Measurements from ENCODE around the gene KRI1.

Gene KRI1

GRCh38 chr19:10565567-10566407 is at the start of gene KRI1:
Gene KRI1, minus strand, starts transcription at chr19:10566010. Its CDS starts 11 bp downstream, at chr19:10565999.
- DNase-seq: peak; percentile 96

- DNase-seq: no peak
Measured at GRCh38 chr19:10612499-10613119, 46.8 kb upstream of the KRI1 start.

- no peak for DNase-seq
Measured at GRCh38 chr19:10611907-10612306, 46.1 kb upstream of the KRI1 start.

- DNase-seq: no peak
Measured at GRCh38 chr19:10604460-10604980, 38.7 kb upstream of the KRI1 start.

GRCh38 chr19:10603873-10604459 is 38.2 kb upstream of the KRI1 start:
- no peak for DNase-seq

GRCh38 chr19:10603084-10603872 is 37.5 kb upstream of the KRI1 start:
- peak; percentile 69 for DNase-seq

- peak; percentile 82 for DNase-seq
Measured at GRCh38 chr19:10602330-10603083, 36.7 kb upstream of the KRI1 start.

- no peak for DNase-seq
Measured at GRCh38 chr19:10601999-10602329, 36.2 kb upstream of the KRI1 start.

- DNase-seq: no peak
Measured at GRCh38 chr19:10600149-10600548, 34.3 kb upstream of the KRI1 start.

GRCh38 chr19:10593820-10594637 is 28.2 kb upstream of the KRI1 start:
- DNase-seq: no peak

- no peak for DNase-seq
Measured at GRCh38 chr19:10593148-10593547, 27.3 kb upstream of the KRI1 start.

GRCh38 chr19:10587839-10588150 is 22.0 kb upstream of the KRI1 start:
- no peak for DNase-seq

- DNase-seq: no peak
Measured at GRCh38 chr19:10587022-10587838, 21.4 kb upstream of the KRI1 start, which contains the start of gene AP1M2. Gene AP1M2, minus strand, starts transcription at chr19:10587312. Its CDS starts 81 bp downstream, at chr19:10587231.

- DNase-seq: no peak
Measured at GRCh38 chr19:10586396-10586795, 20.6 kb upstream of the KRI1 start.

- no peak for DNase-seq
Measured at GRCh38 chr19:10583036-10583776, 17.4 kb upstream of the KRI1 start.

- no peak for DNase-seq
Measured at GRCh38 chr19:10582091-10582490, 16.3 kb upstream of the KRI1 start.

GRCh38 chr19:10580979-10581631 is 15.3 kb upstream of the KRI1 start:
- peak; percentile 86 for DNase-seq

- DNase-seq: no peak
Measured at GRCh38 chr19:10577951-10578350, 12.1 kb upstream of the KRI1 start.

- DNase-seq: no peak
Measured at GRCh38 chr19:10575011-10575716, 9.4 kb upstream of the KRI1 start.
